Smooth muscle cell (in vitro differentiated cells): Measurements from ENCODE around the gene PCDHA7. TPM values are rescaled to one million over a fixed set of nuclear protein-coding genes. Genes with fewer than 3 reads are reported as not detected.
"Not testable (repeated sequence)": the region's sequence is repeated elsewhere in the genome, so short reads cannot be mapped to it uniquely, and the experiment has no call there.

Experiments used
- DNase-seq: peaks from one replicate; lab custom pipeline; 2025; ENCODE audit not compliant: unreplicated experiment; lab: John Stamatoyannopoulos, UW
- H2AFZ ChIP-seq: fragments of 200-600 bp; sonication (generic); 2 replicates; pipeline ENCODE4 v1.6.0; 2016; ENCODE audit warnings: antibody characterized with exemption, low read depth, mild to moderate bottlenecking
- H3F3A ChIP-seq: fragments of 200-600 bp; sonication (generic); 2 replicates; pipeline ENCODE4 v1.6.0; 2017; ENCODE audit warnings: antibody characterized with exemption, low read depth
- H3K27ac ChIP-seq: fragments of 200-600 bp; sonication (generic); 2 replicates; pipeline ENCODE4 v1.5.1; 2016; ENCODE audit warnings: low read depth, mild to moderate bottlenecking
- H3K27me3 ChIP-seq: fragments of 200-600 bp; sonication (generic); 2 replicates; pipeline ENCODE4 v1.6.1; 2016; ENCODE audit warnings: low read depth, mild to moderate bottlenecking
- H3K36me3 ChIP-seq: fragments of 200-600 bp; sonication (generic); 2 replicates; pipeline ENCODE4 v1.5.1; 2016; ENCODE audit warnings: low read depth
- H3K4me1 ChIP-seq: fragments of 200-600 bp; sonication (generic); 2 replicates; pipeline ENCODE4 v1.5.1; 2016; ENCODE audit warnings: low read depth
- H3K4me2 ChIP-seq: fragments of 200-600 bp; sonication (generic); 2 replicates; pipeline ENCODE4 v1.6.0; 2016; ENCODE audit warnings: mild to moderate bottlenecking
- H3K4me3 ChIP-seq: fragments of 200-600 bp; sonication (generic); 2 replicates; pipeline ENCODE4 v1.5.1; 2016; ENCODE audit warnings: mild to moderate bottlenecking
- H3K79me2 ChIP-seq: fragments of 200-600 bp; sonication (generic); 2 replicates; pipeline ENCODE4 v1.6.0; 2016; ENCODE audit warnings: low read depth, mild to moderate bottlenecking
- H3K9ac ChIP-seq: fragments of 200-600 bp; sonication (generic); 2 replicates; pipeline ENCODE4 v1.6.0; 2016; ENCODE audit warnings: low read depth
- H3K9me3 ChIP-seq: fragments of 200-600 bp; sonication (generic); replicated peaks from 2 replicates; pipeline ENCODE4 v1.5.1; 2016; ENCODE audit warnings: low read depth
- H4K20me1 ChIP-seq: fragments of 200-600 bp; sonication (generic); 2 replicates; pipeline ENCODE4 v1.6.0; 2016; ENCODE audit warnings: low read depth
- WGBS: methylation state at CpG from one replicate; pipeline ENCODE4 v1.1.7; 2016; ENCODE audit warnings: low lambda C conversion rate; 5-methylcytosine and 5-hydroxymethylcytosine counted together
- polyA plus RNA-seq: library from polyadenylated mRNA; unstranded; fragments of >200 nt; fragmentation: Nextera tagmentation; extraction: Ambion mirVana; gene quantifications from 2 replicates; pipeline ENCODE4 v1.2.1, GENCODE V29; 2016
- total RNA-seq: library from RNA; depleted of rRNA; stranded (reverse); fragments of >200 nt; gene quantifications from 2 replicates; pipeline ENCODE4 v1.2.3, GENCODE V29; 2014
- TF ChIP-seq, protein P1 (sequence below): fragments of 200-600 bp; sonication (generic); IDR thresholded peaks from 2 replicates; pipeline ENCODE4 v1.5.1; 2017; ENCODE audit warnings: borderline replicate concordance, mild to moderate bottlenecking, antibody characterized with exemption; ENCODE audit not compliant: insufficient read depth, poor library complexity, severe bottlenecking

PCDHA7 gene, protein sequence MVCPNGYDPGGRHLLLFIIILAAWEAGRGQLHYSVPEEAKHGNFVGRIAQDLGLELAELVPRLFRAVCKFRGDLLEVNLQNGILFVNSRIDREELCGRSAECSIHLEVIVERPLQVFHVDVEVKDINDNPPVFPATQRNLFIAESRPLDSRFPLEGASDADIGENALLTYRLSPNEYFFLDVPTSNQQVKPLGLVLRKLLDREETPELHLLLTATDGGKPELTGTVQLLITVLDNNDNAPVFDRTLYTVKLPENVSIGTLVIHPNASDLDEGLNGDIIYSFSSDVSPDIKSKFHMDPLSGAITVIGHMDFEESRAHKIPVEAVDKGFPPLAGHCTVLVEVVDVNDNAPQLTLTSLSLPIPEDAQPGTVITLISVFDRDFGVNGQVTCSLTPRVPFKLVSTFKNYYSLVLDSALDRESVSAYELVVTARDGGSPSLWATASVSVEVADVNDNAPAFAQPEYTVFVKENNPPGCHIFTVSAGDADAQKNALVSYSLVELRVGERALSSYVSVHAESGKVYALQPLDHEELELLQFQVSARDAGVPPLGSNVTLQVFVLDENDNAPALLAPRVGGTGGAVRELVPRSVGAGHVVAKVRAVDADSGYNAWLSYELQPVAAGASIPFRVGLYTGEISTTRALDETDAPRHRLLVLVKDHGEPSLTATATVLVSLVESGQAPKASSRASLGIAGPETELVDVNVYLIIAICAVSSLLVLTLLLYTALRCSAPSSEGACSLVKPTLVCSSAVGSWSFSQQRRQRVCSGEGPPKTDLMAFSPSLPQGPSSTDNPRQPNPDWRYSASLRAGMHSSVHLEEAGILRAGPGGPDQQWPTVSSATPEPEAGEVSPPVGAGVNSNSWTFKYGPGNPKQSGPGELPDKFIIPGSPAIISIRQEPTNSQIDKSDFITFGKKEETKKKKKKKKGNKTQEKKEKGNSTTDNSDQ
- total RNA-seq (2.4 and 3.1 TPM in 2 replicates), polyA plus RNA-seq (0.37 and 1.0 TPM in 2 replicates)

DNA sequence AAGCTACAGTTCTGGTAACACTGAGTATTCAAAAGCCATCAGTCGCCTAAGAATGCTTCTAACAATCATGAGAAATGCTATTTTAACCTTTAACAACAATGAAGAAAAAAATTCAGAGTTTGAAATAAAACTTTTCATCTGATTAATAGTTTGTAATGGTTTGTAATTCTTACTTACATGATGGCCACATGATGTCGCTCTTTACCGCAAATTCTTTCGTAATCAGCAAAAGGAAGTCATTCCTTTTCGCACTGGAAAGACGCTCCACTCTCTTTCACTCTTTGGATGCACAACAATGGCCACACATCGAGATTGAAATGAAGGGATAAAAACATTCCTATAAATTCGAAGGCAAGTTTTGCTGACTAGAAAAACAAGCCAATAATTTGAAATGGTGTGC lies at the start of gene PCDHA7:
PCDHA7 (plus strand) TSS at position 277 of the 400 bp plus-strand sequence; CDS start at position 392, 115 bp downstream.
- no peak for DNase-seq
- Histone ChIP-seq H3K4me1 (no peaks in the 10 kb centered on the region), H3F3A (no peaks in the 10 kb centered on the region), H3K27ac (no peak within 1 kb of the TSS), H3K9ac (no peak within 1 kb of the TSS), H4K20me1 (no peaks in the 10 kb centered on the region), H3K27me3 (no peaks in the 10 kb centered on the region), H3K4me2 (no peak within 1 kb of the TSS), H3K9me3 (no peaks in the 10 kb centered on the region), H3K79me2 (no peaks in the 10 kb centered on the region), H3K36me3 (no peaks in the 10 kb centered on the region), H3K4me3 (peak within 1 kb of the TSS; percentile 15), H2AFZ (no peak within 1 kb of the TSS)
- WGBS: 88% methylated on average over 8 of the region's 8 CpGs
- TF ChIP-seq, protein P1, sequence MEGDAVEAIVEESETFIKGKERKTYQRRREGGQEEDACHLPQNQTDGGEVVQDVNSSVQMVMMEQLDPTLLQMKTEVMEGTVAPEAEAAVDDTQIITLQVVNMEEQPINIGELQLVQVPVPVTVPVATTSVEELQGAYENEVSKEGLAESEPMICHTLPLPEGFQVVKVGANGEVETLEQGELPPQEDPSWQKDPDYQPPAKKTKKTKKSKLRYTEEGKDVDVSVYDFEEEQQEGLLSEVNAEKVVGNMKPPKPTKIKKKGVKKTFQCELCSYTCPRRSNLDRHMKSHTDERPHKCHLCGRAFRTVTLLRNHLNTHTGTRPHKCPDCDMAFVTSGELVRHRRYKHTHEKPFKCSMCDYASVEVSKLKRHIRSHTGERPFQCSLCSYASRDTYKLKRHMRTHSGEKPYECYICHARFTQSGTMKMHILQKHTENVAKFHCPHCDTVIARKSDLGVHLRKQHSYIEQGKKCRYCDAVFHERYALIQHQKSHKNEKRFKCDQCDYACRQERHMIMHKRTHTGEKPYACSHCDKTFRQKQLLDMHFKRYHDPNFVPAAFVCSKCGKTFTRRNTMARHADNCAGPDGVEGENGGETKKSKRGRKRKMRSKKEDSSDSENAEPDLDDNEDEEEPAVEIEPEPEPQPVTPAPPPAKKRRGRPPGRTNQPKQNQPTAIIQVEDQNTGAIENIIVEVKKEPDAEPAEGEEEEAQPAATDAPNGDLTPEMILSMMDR: no peak

DNA sequence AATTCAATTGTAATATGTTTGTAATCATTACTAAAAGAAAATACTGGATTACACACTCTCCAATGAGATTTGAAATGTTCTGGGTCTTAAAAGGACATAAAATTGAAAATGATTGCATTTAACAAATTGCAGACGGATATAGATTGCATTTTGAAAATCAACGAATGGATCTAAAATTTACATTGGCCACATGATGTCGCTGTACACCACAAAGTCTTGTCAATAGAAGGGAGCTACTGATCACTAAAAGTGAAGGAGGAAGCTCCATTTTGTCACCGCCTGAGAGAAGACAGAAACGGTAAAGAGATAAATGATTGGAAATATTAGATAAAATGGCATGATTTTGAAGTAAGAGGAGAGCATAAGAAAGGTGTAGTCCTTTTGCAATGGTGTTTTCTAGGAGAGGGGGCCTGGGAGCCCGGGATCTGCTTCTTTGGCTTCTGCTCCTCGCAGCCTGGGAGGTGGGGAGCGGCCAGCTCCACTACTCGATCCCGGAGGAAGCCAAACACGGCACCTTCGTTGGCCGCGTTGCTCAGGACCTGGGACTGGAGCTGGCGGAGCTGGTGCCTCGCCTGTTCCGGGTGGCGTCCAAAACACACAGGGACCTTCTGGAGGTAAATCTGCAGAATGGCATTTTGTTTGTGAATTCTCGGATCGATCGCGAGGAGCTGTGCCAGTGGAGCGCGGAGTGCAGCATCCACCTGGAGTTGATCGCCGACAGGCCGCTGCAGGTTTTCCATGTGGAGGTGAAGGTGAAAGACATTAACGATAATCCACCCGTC lies 48.0 kb upstream of the PCDHA7 start, which contains the start of gene PCDHA1:
PCDHA1 (plus strand) TSS at position 236 of the 782 bp plus-strand sequence.
- 85% methylated on average over 29 of the region's 29 CpGs for WGBS

DNA sequence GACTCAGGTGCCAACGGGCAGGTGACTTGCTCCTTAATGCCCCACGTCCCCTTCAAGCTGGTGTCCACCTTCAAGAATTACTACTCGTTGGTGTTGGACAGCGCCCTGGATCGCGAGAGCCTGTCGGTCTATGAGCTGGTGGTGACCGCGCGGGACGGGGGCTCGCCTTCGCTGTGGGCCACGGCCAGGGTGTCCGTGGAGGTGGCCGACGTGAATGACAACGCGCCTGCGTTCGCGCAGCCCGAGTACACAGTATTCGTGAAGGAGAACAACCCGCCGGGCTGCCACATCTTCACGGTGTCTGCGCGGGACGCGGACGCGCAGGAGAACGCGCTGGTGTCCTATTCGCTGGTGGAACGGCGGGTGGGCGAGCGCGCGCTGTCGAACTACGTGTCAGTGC lies 46.6 kb upstream of the PCDHA7 start:
- H3K79me2 ChIP-seq, H3K4me3 ChIP-seq, H3K4me2 ChIP-seq, H4K20me1 ChIP-seq, H3K9me3 ChIP-seq, DNase-seq, H3F3A ChIP-seq, H3K9ac ChIP-seq, H2AFZ ChIP-seq, H3K4me1 ChIP-seq, H3K27ac ChIP-seq, H3K36me3 ChIP-seq, H3K27me3 ChIP-seq: not testable (repeated sequence)
- 98% methylated on average over 43 of the region's 44 CpGs for WGBS

More for the DNA sequence above, 48.0 kb upstream of the PCDHA7 start, which contains the start of gene PCDHA1:
- Histone ChIP-seq H3K27me3 (no peaks in the 10 kb centered on the region), H3K4me2 (no peak within 1 kb of the TSS), H3K27ac (no peak within 1 kb of the TSS), H3F3A (no peaks in the 10 kb centered on the region), H3K9ac (no peak within 1 kb of the TSS), H3K79me2 (no peaks in the 10 kb centered on the region), H3K4me1 (no peaks in the 10 kb centered on the region), H2AFZ (no peak within 1 kb of the TSS), H3K36me3 (no peaks in the 10 kb centered on the region), H4K20me1 (no peaks in the 10 kb centered on the region), H3K4me3 (no peak within 1 kb of the TSS), H3K9me3 (no peaks in the 10 kb centered on the region)
- TF ChIP-seq, protein P1: no peak
- no peak for DNase-seq

DNA sequence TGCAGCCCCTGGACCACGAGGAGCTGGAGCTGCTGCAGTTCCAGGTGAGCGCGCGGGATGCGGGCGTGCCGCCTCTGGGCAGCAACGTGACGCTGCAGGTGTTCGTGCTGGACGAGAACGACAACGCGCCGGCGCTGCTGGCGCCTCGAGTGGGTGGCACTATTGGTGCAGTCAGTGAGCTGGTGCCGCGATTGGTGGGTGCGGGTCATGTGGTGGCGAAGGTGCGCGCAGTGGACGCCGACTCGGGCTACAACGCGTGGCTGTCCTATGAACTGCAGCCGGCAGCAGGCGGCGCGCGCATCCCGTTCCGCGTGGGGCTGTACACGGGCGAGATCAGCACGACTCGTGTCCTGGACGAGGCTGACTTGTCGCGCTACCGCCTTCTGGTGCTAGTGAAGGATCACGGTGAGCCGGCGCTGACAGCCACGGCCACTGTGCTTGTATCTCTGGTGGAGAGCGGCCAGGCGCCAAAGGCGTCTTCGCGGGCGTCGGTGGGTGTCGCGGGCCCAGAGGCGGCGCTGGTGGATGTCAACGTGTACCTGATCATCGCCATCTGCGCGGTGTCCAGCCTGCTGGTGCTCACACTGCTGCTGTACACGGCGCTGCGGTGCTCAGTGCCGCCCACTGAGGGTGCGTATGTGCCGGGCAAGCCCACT lies 46.1 kb upstream of the PCDHA7 start:
- not testable (repeated sequence) for H2AFZ ChIP-seq, H3K9me3 ChIP-seq, H3K36me3 ChIP-seq, H3K27me3 ChIP-seq, H3K79me2 ChIP-seq, H4K20me1 ChIP-seq, DNase-seq, H3F3A ChIP-seq, H3K27ac ChIP-seq, H3K4me3 ChIP-seq, H3K4me2 ChIP-seq, H3K9ac ChIP-seq, H3K4me1 ChIP-seq
- 97% methylated on average over 46 of the region's 70 CpGs for WGBS
